Mesodermal cell (in vitro differentiated cells): ENCODE measurements around the gene CRY2. TPM values are rescaled to one million over a fixed set of nuclear protein-coding genes. Genes with fewer than 3 reads are reported as not detected.

Experiments used
- H3K27ac ChIP-seq: 2 replicates; pipeline ENCODE4 v1.7.0; 2013; ENCODE audit warnings: mild to moderate bottlenecking, low read depth, low read length, moderate library complexity; ENCODE audit not compliant: severe bottlenecking
- H3K36me3 ChIP-seq: 2 replicates; pipeline ENCODE4 v1.7.1; 2013; ENCODE audit warnings: mild to moderate bottlenecking, low read length, moderate library complexity; ENCODE audit not compliant: control insufficient read depth, insufficient read depth
- H3K4me1 ChIP-seq: one replicate; pipeline ENCODE4 v1.7.1; 2013; ENCODE audit warnings: mild to moderate bottlenecking, low read length; ENCODE audit not compliant: insufficient read depth, control insufficient read depth, poor library complexity, severe bottlenecking
- H3K4me3 ChIP-seq: 2 replicates; pipeline ENCODE4 v1.7.0; 2013; ENCODE audit warnings: low read length, control low read depth, mild to moderate bottlenecking; ENCODE audit not compliant: insufficient read depth, poor library complexity, severe bottlenecking; ENCODE audit errors: extremely low read depth
- H3K9me3 ChIP-seq: 2 replicates; pipeline ENCODE4 v1.7.1; 2013; ENCODE audit warnings: mild to moderate bottlenecking, low read length, moderate library complexity; ENCODE audit not compliant: control insufficient read depth
- WGBS, 2 experiments: methylation state at CpG; one replicate each; pipeline ENCODE4 v1.1.5; 2013; ENCODE audit warnings: missing lambda C conversion rate in 2 of 2; ENCODE audit not compliant: insufficient coverage in 2 of 2; 5-methylcytosine and 5-hydroxymethylcytosine counted together
- polyA plus RNA-seq, 2 experiments: library from polyadenylated mRNA; stranded (reverse); fragments of 50-300 nt; gene quantifications; one replicate each; pipeline ENCODE4 v1.2.3, GENCODE V29; 2013

The CRY2 gene
- polyA plus RNA-seq (2013, experiment 1 of 2) = 11.6 TPM
- polyA plus RNA-seq (2013, experiment 2 of 2) = 10.0 TPM

DNA sequence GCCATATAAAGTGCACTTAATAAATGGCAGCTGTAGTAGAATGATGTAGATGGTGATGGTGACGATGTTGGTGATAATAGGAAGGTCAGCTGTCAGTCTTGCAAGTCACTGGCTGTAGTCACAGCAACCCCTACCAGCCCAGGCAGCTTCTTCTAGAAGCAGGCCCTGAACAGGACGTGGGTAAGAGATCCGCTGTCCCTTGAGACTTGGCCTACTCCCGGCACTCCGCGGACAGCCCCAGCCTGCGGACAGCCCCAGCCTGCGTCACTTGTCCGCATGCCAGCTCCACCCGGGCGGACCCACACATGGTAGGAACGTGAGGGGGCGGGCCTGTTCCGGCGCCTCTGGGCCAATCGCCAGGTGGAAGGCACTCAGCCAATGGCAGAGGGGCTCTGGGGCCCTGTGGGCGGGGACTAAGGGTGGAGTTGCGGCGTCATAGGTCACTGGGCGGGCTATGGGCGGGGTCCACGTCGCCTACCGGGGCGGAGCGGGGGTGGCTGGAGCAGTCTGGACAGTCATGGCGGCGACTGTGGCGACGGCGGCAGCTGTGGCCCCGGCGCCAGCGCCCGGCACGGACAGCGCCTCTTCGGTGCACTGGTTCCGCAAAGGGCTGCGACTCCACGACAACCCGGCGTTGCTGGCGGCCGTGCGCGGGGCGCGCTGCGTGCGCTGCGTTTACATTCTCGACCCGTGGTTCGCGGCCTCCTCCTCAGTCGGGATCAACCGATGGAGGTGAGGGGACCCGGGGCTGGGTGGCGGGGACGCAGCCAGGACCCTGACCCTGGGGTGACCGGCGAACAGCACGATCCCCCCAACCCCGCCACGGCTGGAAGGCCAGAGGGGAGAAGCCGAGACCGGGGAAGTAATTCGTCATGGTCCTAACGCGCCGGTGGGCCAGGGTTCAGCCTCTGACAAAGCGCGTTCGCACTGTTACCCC lies at the start of gene CRY2:
Gene CRY2 (plus strand): TSS at position 502 of the 937 bp plus-strand sequence. CDS start 16 bp downstream, at position 518.
- WGBS, 2 experiments = 1 to 2% methylated on average over 51 to 73 of the region's 75 CpGs
- Histone ChIP-seq H3K9me3 (no peaks in the 10 kb centered on the region), H3K27ac (peak within 1 kb of the TSS; percentile 86), H3K36me3 (no peaks in the 10 kb centered on the region), H3K4me3 (peak within 1 kb of the TSS; percentile 77), H3K4me1 (peaks cover 8% of the 10 kb centered on the region)

DNA sequence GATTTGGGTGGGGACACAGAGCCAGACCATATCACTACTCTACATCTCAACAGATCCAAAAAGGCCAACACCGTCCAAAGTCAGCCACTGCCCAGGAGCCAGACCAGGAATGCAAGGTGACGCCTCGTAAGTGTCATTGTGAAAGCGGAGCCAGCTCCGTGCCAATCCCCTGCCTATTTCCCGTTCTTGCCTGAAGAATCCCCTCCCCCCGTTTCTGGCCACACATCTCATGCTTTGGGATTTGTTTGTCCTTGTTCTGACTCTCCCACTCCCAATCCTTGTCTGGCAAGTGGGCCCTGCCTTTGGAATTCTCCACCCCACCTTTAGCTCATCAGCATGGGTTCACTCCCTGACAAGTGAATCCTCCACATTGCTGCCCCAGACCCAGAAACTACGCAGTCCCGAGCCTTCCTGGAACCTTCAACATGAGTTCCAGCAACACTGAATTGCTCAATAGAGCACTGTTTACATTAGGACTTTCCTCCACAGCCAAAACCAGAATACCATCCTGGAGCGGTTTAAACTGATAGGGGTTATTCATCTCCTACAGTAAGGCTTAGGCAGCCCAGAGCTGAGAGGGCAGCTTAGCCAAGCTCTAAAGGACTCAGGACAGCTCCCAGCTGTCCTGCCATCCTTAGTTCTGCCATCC lies 48.4 kb upstream of the CRY2 start:
- no peak overlapping the region for H3K4me3 ChIP-seq
- H3K9me3 ChIP-seq = no peaks in the 10 kb centered on the region
- H3K36me3 ChIP-seq = no peaks in the 10 kb centered on the region
- 91 to 93% methylated on average over 10 of the region's 10 CpGs for WGBS, 2 experiments
- no peak overlapping the region for H3K27ac ChIP-seq
- H3K4me1 ChIP-seq = no peaks in the 10 kb centered on the region

DNA sequence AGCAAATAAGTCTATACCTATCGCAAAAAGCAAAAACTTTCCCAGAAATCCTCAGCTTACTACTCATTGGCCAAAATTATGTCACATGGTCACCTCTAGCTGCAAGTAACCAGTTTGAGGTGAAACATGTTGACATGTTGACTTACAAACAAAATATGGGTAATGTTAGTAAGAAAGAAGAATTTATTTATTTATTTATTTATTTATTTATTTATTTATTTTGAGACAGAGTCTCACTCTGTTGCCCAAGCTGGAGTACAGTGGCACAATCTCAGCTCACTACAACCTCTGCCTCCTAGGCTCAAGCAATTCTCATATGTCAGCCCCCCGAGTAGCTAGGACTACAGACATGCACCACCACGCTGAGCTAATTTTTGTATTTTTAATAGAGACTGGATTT lies 47.7 kb upstream of the CRY2 start:
- WGBS, 2 experiments = 100% methylated on average over 1 to 2 of the region's 3 CpGs
- Histone ChIP-seq H3K9me3 (no peaks in the 10 kb centered on the region), H3K4me3 (no peak overlapping the region), H3K27ac (no peak overlapping the region), H3K36me3 (no peaks in the 10 kb centered on the region), H3K4me1 (no peaks in the 10 kb centered on the region)

GRCh38 chr11:45800261-45800660 lies 47.0 kb upstream of the CRY2 start:
- WGBS, 2 experiments = 80 to 83% methylated on average over 1 of the region's 2 CpGs
- no peaks in the 10 kb centered on the region for H3K9me3 ChIP-seq

GRCh38 chr11:45801723-45802315 lies 45.5 kb upstream of the CRY2 start:
- WGBS, 2 experiments = 78 to 82% methylated on average over 2 of the region's 2 CpGs
- no peak overlapping the region for H3K27ac ChIP-seq
- no peak overlapping the region for H3K4me3 ChIP-seq
- peaks cover 8% of the 10 kb centered on the region for H3K4me1 ChIP-seq
- H3K9me3 ChIP-seq = no peaks in the 10 kb centered on the region
- H3K36me3 ChIP-seq = no peaks in the 10 kb centered on the region

More at GRCh38 chr11:45800261-45800660, 47.0 kb upstream of the CRY2 start:
- no peak overlapping the region for H3K27ac ChIP-seq
- H3K4me1 ChIP-seq = no peaks in the 10 kb centered on the region
- no peak overlapping the region for H3K4me3 ChIP-seq
- no peaks in the 10 kb centered on the region for H3K36me3 ChIP-seq

DNA sequence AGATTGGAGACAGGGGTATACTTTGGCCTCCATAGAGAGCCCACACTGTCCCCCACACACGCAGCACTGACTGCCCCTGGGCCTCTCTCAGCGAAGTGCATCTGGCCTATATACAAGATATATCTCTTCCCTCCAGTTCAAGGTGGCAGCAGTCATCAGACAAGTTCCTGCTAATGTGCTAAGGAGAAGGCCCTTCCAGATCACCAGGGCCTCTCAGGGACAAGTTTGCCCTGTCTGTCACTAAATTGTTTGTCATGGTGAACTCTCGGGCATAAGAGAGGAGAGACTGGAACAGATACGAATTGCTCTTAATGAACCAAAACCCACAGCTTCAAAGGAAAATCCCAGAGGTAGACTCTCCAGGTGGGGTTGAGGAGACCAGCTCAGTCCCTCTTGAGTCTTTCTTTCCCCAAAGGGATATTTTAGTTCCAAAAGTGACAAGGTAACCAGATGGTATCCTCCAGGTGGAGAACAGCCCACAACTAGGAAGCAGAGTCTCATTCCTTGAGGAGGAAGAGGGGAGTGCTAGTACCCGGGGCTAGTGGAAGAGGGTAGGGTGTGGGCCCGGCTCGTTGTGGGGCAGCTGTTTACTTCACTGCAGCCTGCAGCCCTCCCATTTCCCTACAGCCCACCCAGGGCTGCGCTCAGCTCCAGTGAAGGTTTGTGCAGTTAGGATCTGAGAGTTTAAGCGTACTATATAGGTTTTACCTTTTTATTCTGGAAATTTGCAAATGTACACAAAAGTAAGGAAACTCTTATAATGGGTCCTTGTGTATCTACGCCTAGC lies 44.6 kb upstream of the CRY2 start:
- Histone ChIP-seq H3K4me3 (no peak overlapping the region), H3K36me3 (peaks cover 5% of the 10 kb centered on the region), H3K9me3 (no peaks in the 10 kb centered on the region), H3K27ac (no peak overlapping the region), H3K4me1 (peaks cover 8% of the 10 kb centered on the region)
- WGBS, 2 experiments = 92 to 97% methylated on average over 2 to 5 of the region's 10 CpGs

DNA sequence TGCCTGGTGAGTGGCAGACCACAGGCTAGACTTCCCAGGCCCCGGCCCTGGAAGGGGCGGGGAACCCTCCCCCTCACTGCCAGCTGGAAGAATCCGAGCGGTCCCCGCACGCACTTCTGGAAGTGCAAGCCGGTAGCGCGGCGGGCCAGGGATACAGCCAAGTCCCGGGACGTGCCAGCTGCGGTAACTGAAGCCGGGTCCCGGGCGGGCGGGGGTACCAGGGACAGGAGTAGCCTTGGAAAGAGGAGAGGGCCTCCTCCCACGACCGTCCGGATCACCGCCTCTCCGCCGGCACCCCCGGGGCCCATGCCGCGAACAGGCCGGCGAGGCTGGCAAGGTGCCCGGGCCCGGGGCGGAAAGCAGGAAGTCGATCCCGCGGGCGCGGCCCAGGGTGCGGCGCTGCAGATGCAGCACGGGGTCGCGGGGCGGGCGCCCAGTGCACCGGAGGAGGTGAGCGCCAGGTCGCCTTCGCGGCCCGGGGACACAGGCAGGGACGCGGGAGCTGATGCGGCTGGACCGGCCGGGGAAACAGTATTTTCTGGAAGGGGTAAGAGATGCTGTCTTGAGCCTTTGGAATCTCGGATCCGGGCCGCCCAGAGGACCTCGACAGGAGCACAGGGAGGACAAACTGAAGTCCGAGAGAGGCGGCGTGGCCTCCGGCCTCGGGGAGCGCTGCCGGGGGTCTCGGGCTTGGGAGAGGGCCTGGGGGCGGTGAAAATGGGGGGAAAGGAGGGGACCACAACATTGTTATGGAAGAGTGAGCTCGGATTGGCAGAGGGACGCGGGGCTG lies 43.1 kb upstream of the CRY2 start:
- Histone ChIP-seq H3K36me3 (peaks cover 7% of the 10 kb centered on the region), H3K4me1 (peaks cover 8% of the 10 kb centered on the region), H3K9me3 (no peaks in the 10 kb centered on the region), H3K27ac (no peak overlapping the region), H3K4me3 (peak overlapping the region; percentile 74)
- WGBS, 2 experiments = 0 to 1% methylated on average over 50 to 64 of the region's 70 CpGs

GRCh38 chr11:45804761-45805304 lies 42.4 kb upstream of the CRY2 start, which contains the start of gene SLC35C1:
Gene SLC35C1, plus strand, starts transcription at chr11:45805149. Its CDS starts 653 bp downstream, at chr11:45805802.
- peaks cover 8% of the 10 kb centered on the region for H3K4me1 ChIP-seq
- WGBS, 2 experiments = 0% methylated on average over 29 to 45 of the region's 49 CpGs
- peak within 1 kb of the TSS; percentile 74 for H3K4me3 ChIP-seq
- peaks cover 14% of the 10 kb centered on the region for H3K36me3 ChIP-seq
- H3K27ac ChIP-seq = peak within 1 kb of the TSS; percentile 79
- no peaks in the 10 kb centered on the region for H3K9me3 ChIP-seq

- Histone ChIP-seq H3K4me3 (peak overlapping the region; percentile 74), H3K9me3 (no peaks in the 10 kb centered on the region), H3K36me3 (peaks cover 19% of the 10 kb centered on the region), H3K27ac (peak overlapping the region; percentile 79), H3K4me1 (peaks cover 8% of the 10 kb centered on the region)
- 27 to 43% methylated on average over 17 to 26 of the region's 29 CpGs for WGBS, 2 experiments
Observed at GRCh38 chr11:45805305-45806071, 41.8 kb upstream of the CRY2 start.
